ENCODE data around the gene SMC5. TPM values are rescaled to one million over a fixed set of nuclear protein-coding genes. Genes with fewer than 3 reads are reported as not detected.

Gene SMC5
- total RNA-seq, 1 experiment from 2014 or later = 9.7 TPM

DNA sequence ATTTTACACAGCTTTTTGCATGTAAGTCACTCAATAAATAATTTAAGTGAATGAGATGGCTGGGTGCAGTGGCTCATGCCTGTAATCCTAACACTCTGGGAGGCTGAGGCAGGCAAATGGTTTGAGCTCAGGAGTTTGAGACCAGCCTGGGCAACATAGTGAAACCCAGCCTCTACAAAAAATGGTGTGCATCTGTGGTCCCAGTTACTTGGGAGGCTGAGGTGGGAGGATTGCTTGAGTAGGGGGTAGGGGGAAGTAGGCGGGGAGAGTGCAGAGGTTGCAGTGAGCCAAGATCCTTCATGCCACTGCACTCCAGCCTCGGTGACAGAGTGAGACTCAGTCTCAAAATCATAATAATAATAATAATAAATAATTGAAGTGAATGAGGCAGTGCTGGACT, 145.5 kb downstream of the SMC5 start:
- no peak for DNase-seq (ENCODE audit: low spot score)

Small RNAs within 50 kb of the gene (small RNA-seq; reads per million reads assigned to genes)
- gene RF00019 = not detected

Other genes starting within 250 kb of the SMC5 start
- 2.2 and 3.5 TPM in 2 replicates for gene MAMDC2, start 215.1 kb upstream of the SMC5 start, total RNA-seq (2014; rRNA removed; shearing (Covaris generic))
- 4.0 and 4.4 TPM in 2 replicates for gene KLF9, start 155.7 kb downstream of the SMC5 start, total RNA-seq (2014; rRNA removed; shearing (Covaris generic))

All from HT-29 (cell line).